Measurements from ENCODE around the gene BRD7. TPM values are rescaled to one million over a fixed set of nuclear protein-coding genes. Genes with fewer than 3 reads are reported as not detected.
A peak's percentile ranks its signal among the peaks of the same experiment; 100 is the strongest.

Gene BRD7
- total RNA-seq, 1 experiment from 2014 or later, result 122 TPM

GRCh38 chr16:50390371-50390771 is 21.6 kb upstream of the BRD7 start (continued):
- TF ChIP-seq IRF2 (CRISPR knock-in tag; IDR thresholded peaks at IDR 0.05; ENCODE audit: borderline replicate concordance, low read depth), result no peak
- no peak for TF ChIP-seq JAZF1 (CRISPR knock-in tag; IDR thresholded peaks at IDR 0.05)
- no peak for TF ChIP-seq NR3C1 (CRISPR knock-in tag; conservative IDR thresholded peaks at IDR 0.05; ENCODE audit: low read depth)
- TF ChIP-seq STAT6 (CRISPR knock-in tag; conservative IDR thresholded peaks at IDR 0.05; ENCODE audit: low read depth), result no peak
- TF ChIP-seq OVOL2 (CRISPR knock-in tag; IDR thresholded peaks at IDR 0.05; ENCODE audit: borderline replicate concordance), result no peak
- TF ChIP-seq NFYB (CRISPR knock-in tag; conservative IDR thresholded peaks at IDR 0.05; ENCODE audit: low read depth), result no peak
- no peak for TF ChIP-seq CDX4 (CRISPR knock-in tag; IDR thresholded peaks at IDR 0.05; ENCODE audit: borderline replicate concordance)
- TF ChIP-seq TEAD4 (CRISPR knock-in tag; IDR thresholded peaks at IDR 0.05), result no peak
- TF ChIP-seq ETV6 (CRISPR knock-in tag; IDR thresholded peaks at IDR 0.05), result no peak

- no peak for ATAC-seq
- no peak for TF ChIP-seq SOX15 (CRISPR knock-in tag; IDR thresholded peaks at IDR 0.05)
- TF ChIP-seq GABPB1 (CRISPR knock-in tag; IDR thresholded peaks at IDR 0.05), result peak; percentile 85
- peaks cover 8% of the 10 kb centered on the region for H3K9me3 Mint-ChIP-seq
- H3K27me3 Mint-ChIP-seq (ENCODE audit: low read depth), result no peaks in the 10 kb centered on the region; the same call in 1 of the 2 replicates
- H3K27ac Mint-ChIP-seq, result no peak overlapping the region
- POLR2A ChIA-PET, result interaction anchor here (0.7 kb wide), 1 partner anchor 1188 kb away, joined by 3 read pairs; no protein-coding TSS in a partner anchor
- CTCF ChIA-PET, result interaction anchor here (2.1 kb wide), 1 partner anchor 276 kb away, joined by 6 read pairs; no protein-coding TSS in a partner anchor
- no peak overlapping the region for H3K4me3 Mint-ChIP-seq
- H3K4me1 Mint-ChIP-seq, result peaks cover 15% of the 10 kb centered on the region
- no peak for DNase-seq (ENCODE audit: low spot score)
- H3K36me3 Mint-ChIP-seq, result no peaks in the 10 kb centered on the region
Measured at GRCh38 chr16:50389900-50390299, 21.1 kb upstream of the BRD7 start.

DNA sequence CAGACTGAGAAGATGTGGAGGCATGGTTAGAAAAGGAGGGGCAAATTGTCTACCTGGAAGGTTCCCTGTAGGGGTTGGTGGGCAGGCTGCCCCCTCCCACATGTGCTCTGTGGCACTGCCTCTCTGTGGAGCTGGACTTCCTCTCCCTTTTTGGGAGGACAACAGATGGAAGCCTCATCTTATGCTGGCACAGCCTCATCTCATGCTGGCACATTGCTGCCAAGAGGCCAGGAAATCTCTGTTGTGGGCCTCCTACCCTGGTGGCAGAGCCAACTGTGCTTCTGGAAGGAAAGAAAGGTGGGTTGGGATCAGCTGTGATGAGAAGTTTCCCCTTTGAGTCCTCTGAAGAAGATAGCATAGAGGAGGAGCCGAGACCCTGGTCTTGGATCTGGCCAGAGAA is 19.7 kb upstream of the BRD7 start:
- DNase-seq (ENCODE audit: low spot score), result no peak
- ATAC-seq, result no peak
- POLR2A ChIA-PET, result no interaction called here
- no peak for TF ChIP-seq GABPB1 (CRISPR knock-in tag; IDR thresholded peaks at IDR 0.05)
- TF ChIP-seq ESRRA (CRISPR knock-in tag; IDR thresholded peaks at IDR 0.05; ENCODE audit: borderline replicate concordance), result no peak
- TF ChIP-seq RELA (CRISPR knock-in tag; IDR thresholded peaks at IDR 0.05; ENCODE audit: borderline replicate concordance), result no peak
- no peak for TF ChIP-seq SP1 (CRISPR knock-in tag; conservative IDR thresholded peaks at IDR 0.05)
- no peak for TF ChIP-seq ZBTB43 (CRISPR knock-in tag; IDR thresholded peaks at IDR 0.05)
- TF ChIP-seq TP53 (CRISPR knock-in tag; IDR thresholded peaks at IDR 0.05), result no peak
- no peak for TF ChIP-seq ATF1 (CRISPR knock-in tag; IDR thresholded peaks at IDR 0.05)
- TF ChIP-seq CREB1 (CRISPR knock-in tag; IDR thresholded peaks at IDR 0.05), result no peak
- TF ChIP-seq EMX1 (CRISPR knock-in tag; IDR thresholded peaks at IDR 0.05), result no peak
- TF ChIP-seq JUN (CRISPR knock-in tag; IDR thresholded peaks at IDR 0.05), result no peak
- CTCF ChIA-PET, result interaction anchor here (1.2 to 2.1 kb wide), 2 partner anchors 277 to 418 kb away, joined by 3 to 6 read pairs; no protein-coding TSS in a partner anchor
- H3K27me3 Mint-ChIP-seq (ENCODE audit: low read depth), result no peaks in the 10 kb centered on the region; the same call in 1 of the 2 replicates
- no peak overlapping the region for H3K4me3 Mint-ChIP-seq
- peaks cover 8% of the 10 kb centered on the region for H3K9me3 Mint-ChIP-seq
- H3K4me1 Mint-ChIP-seq, result peaks cover 8% of the 10 kb centered on the region
- H3K36me3 Mint-ChIP-seq, result no peaks in the 10 kb centered on the region
- H3K27ac Mint-ChIP-seq, result no peak overlapping the region
